ENCODE results near the gene EIF4G3.

GRCh38 chr1:21035794-21036193, 140.9 kb downstream of the EIF4G3 start:
- TF ChIP-seq POLR2AphosphoS5 (IDR thresholded peaks at IDR 0.05; ENCODE audit: borderline replicate concordance, low read depth, low read length) (no peak), EZH2 (IDR thresholded peaks at IDR 0.05) (no peak)

All from SK-N-MC (cell line).